Vagina (tissue), 2 donors: Measurements from ENCODE around the gene ZNF524.
A peak's percentile ranks its signal among the peaks of the same experiment; 100 is the strongest.

Experiments
- POLR2A ChIP-seq, 2 donors: fragments of 450-650 bp; IDR thresholded peaks; one replicate each; pipeline ENCODE4 v1.6.1; 2017; ENCODE audit warnings: antibody characterized with exemption in 2 of 2, mild to moderate bottlenecking in 2 of 2, moderate library complexity in 2 of 2
- POLR2AphosphoS5 ChIP-seq, 2 donors: sonication (generic); formaldehyde crosslinking; IDR thresholded peaks; one replicate each; pipeline ENCODE4 v1.9.0; 2017; ENCODE audit warnings: antibody characterized with exemption in 2 of 2, mild to moderate bottlenecking in 2 of 2, low read depth in 1 of 2; ENCODE audit not compliant: insufficient read depth in 1 of 2
- TF ChIP-seq, protein P1 (sequence below), 3 experiments: fragments of 450-650 bp in 2 of 3; fragments of 200-600 bp in 1 of 3; sonication (generic) in 1 of 3; IDR thresholded peaks; one replicate each; pipeline ENCODE4 v1.5.1; 2017 to 2019; ENCODE audit warnings: antibody characterized with exemption in 3 of 3, mild to moderate bottlenecking in 2 of 3, moderate library complexity in 2 of 3

DNA sequence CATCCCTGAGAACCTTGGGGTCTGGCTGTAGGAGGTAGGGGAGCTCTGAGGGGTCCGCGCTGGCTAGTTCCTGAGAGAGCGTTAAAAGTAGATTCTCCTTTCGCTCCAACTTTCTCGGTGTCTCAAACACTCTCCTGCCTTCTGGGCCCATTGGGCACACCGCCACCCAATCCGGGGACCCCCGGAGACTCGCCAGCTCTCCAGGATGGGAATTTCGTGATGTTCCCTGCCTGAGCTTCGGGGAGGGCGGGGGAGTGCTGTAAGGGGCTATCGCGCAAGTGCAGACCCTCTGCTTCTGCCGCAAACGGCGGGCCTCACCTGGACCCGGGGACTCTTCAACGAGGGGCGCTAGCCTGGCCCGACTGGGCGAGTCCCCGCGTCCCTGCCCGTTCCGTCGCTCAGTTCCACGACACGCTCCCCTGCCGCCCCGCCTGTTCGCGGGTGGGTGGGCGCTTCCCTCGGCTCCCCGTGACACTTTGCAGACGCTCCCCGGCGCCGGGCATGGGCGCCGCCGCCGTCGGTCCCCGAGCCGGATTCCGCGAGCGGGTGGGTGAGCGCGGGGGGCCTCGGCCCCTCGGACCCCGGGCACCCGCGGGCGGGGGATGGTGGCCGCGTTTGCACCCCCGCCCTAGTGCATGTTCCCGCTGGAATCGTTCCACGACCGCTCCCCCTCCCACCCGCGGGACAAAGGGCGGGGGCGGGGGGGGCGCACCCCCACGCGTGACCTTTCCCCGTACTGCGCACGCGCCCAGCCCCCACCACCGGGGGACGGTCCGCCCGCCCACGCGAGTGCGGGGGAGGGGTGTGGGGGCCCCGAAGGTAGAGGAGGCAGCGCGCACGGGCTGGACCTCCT lies 47.9 kb downstream of the ZNF524 start, which contains the start of gene CCDC106:
- TF ChIP-seq, protein P1, sequence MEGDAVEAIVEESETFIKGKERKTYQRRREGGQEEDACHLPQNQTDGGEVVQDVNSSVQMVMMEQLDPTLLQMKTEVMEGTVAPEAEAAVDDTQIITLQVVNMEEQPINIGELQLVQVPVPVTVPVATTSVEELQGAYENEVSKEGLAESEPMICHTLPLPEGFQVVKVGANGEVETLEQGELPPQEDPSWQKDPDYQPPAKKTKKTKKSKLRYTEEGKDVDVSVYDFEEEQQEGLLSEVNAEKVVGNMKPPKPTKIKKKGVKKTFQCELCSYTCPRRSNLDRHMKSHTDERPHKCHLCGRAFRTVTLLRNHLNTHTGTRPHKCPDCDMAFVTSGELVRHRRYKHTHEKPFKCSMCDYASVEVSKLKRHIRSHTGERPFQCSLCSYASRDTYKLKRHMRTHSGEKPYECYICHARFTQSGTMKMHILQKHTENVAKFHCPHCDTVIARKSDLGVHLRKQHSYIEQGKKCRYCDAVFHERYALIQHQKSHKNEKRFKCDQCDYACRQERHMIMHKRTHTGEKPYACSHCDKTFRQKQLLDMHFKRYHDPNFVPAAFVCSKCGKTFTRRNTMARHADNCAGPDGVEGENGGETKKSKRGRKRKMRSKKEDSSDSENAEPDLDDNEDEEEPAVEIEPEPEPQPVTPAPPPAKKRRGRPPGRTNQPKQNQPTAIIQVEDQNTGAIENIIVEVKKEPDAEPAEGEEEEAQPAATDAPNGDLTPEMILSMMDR (IDR thresholded peaks at IDR 0.05), result no peak
- no peak for TF ChIP-seq POLR2A (IDR thresholded peaks at IDR 0.05)
- peak in 1 of 2 donors; percentile 27 for TF ChIP-seq POLR2AphosphoS5 (IDR thresholded peaks at IDR 0.05; ENCODE audit: insufficient read depth in 1 of 2, low read depth in 1 of 2)
